HG03565 (cell line): Measurements from ENCODE around the gene POFUT2.
"Not testable (repeated sequence)": the region's sequence is repeated elsewhere in the genome, so short reads cannot be mapped to it uniquely, and the experiment has no call there.

Experiments used
- ATAC-seq: cut with Tn5 transposase; IDR thresholded peaks from one replicate; pipeline ENCODE4 v1.9.1; 2021; ENCODE audit warnings: mild to moderate bottlenecking, moderate library complexity; ENCODE audit not compliant: unreplicated experiment

The POFUT2 gene

DNA sequence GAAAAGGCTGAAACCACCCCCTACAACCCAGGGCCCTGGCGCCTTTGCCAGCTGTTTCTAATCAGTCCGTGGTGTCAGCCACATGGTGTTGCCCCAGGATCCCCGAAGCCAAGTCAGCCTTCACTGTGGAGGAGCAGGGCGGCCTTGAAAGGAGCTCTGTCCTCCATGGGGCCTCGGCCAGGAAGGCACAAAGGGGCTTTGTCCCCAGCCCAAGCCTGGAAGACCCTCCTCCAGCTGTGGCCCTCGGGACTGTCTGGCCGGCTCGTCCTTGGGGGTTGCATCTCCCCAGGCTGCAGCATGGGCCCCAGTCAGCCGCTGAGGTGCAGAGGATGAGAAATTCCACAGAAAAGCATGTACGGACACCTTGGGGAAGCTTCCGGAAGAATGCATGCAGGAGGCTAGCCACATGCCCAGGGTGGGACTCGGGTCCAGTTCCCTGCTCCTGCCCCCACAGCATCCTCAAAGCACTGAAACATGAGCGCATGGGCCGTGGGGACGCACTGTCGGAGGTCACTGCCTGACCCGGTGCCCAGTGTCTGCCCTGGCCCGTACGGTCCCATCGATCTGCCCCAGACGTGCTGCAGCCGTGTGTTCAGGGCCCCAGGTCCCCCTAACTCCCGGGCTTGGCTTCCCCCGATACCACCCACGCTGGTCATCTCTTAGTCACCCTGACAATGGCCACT, 38.6 kb upstream of the POFUT2 start:
- ATAC-seq, result no peak

DNA sequence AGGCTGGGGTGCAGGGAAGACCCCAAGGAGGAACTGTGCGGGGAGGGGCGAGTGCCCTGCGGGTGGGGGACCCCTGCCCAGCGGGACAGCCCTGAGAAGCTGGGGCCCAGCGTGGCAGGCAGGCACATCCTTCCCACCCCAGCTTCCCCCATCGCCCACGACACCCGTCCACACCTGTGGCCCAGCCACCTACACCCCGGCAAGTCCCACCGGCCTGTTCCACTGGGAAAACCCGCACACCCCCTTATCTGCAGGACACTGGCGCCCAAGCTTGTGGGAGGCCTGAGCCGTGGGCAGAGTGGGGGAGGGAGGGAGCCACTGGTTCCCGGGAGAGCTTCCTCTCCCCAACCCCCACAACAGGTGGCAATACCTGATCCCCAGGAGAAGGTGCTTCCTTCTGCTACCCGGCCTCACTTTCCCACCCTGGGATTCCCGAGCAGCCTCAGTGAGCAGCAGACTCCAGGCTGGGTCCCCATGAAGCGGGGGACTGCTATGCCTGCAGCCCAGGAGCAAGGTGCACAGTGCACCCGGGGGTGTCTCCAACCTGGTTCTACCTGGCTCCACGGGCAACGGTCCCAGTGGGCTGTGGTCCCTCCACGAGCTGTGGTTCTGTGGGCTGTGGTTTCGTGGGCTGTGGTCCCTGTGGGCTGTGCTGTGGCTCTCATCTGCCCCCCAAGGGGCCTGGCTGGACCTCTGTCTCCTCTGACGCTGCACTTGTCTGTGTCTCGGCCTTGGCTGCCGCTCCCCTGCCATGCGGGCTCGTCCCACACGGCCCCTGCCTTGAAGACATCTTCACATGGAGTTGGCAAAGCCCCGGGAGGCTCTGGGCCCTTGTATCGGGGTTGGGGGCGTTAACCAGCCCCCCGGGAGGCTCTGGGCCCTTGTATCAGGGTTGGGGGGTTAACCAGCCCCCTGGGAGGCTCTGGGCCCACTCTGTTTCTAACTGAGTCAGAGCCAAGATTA, 37.8 kb upstream of the POFUT2 start:
- ATAC-seq, result no peak

DNA sequence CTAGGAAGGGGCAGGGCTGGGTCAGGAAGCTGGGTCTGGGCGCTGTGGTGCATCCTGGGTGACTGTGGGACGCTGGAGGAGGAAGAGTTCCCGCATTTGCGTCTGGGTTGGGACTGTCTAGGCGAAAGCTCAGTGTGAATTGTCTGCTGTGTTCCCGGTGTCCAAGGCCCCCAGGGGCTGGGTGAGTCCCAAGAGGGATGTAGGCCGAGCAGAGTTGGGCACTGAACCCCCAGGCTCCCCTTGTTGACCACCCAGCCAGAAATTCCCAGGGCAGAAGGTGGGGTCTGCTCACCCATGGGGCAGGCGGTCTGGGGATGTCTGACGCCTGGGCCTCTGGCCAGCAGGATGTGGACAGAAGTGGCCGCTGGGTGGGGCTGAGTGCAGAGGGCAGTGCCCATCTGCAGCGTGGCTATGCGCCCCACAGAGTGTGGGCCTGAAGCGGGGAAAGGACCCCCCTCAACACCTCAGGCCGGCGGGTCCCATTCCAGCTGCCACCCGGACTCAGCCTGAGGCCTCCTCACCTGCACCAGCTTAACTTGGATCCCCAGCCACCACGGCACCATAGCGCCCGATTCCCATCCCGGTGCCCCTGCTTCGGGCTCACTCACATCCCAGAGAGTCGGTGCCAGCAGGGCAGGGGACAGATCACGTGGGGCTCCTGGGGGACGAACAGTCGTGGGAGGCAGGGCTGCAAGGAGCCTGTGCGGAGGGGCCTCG, 37.0 kb upstream of the POFUT2 start:
- ATAC-seq, result no peak

DNA sequence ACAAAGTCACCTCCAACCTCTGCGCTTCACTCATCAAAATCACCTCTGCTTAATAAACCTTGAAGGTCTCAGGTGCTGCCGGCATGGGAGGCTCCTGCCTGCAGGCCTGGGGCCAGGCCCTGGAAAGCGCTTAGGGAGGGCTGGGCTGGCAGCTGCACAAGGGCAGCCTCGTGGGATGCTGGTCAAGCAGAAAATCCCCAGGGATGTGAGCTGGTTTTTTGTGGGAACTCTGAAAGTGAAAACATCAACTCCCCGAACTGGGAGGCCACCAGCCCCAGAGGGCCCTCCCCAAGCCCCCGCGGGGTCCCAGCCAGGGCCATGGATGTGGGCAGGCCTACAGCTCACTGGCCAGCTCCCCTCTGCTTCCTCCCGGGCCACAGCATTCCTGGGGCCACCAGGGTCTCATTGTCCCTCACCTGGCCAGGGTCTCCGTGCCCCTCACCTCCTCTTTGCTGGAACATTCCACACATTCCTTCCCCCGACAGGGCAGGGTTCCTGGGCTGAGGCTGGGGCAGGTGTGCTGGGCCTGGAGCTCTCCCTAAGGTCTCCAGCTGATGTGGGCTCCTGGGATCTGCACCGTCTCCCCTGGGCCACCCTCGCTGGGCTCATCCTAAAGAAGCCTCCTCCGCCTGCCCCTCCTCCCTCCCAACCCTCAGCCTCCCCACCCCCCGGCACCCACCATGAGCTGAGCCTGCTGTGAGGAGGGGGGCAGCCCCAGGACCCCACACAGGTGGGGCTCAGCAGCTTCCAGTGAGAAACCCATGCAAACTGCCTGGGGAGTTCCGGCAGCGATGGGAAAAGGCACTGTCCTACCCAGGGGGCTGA, 36.0 kb upstream of the POFUT2 start:
- no peak for ATAC-seq

DNA sequence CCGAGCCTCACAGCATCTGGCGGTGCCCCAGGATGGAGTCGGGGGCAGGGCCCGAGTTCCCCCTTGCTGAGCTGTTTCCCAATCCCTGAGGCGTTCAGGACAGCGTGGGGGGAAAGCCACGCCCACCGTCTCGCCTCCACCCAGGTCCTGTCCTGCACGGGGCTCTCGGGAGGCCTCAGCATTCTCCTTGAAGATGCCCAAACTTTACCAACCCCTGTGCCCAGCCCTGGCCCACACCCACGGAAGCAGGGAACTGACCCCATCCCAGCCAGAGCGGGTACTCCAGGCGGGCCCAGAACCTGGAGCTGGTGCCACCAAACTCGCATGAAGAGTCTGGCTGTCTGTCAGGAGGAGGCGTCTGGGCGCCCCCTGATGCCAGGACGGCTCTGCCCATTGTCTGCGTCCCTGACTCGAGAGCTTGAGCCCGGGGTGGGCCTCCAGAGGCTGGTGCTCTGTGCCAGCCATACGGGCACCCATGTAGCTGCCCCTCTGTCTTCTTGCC, 35.3 kb upstream of the POFUT2 start:
- ATAC-seq, result no peak

DNA sequence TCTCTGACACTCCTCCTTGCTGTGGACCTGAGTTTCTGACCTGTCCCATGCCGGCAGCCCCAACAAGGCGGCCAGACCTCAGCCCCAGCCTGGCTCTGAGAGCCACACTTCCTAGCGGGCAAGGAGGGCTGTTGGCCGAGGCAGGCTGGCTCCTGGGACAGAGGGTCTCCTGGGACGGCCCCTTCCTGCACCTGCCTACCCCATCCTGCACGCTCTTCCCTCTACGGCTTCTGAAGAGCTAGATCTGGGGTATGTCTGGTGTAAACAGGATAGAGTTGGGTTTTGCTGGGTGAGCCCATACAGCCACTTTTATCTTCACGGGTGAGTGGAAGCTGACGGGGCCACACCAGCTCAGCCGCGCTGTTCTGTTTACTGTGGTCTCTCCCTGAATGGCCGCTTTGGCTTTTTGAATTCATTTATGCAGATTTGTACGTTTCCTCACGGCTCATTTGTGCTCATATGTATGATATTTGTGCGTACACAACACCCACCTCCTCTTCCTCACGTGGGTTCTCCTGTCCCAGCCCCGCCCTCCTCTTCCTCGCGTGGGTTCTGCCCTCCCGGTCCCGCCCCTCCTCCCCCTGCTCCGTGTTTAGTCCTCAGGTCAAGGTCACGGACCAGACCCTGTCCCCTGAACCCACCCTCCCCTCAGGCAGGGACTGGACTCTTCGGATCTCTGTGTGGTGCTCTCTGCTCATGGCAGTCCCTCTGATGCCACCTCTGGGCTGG, 34.7 kb upstream of the POFUT2 start:
- no peak for ATAC-seq

DNA sequence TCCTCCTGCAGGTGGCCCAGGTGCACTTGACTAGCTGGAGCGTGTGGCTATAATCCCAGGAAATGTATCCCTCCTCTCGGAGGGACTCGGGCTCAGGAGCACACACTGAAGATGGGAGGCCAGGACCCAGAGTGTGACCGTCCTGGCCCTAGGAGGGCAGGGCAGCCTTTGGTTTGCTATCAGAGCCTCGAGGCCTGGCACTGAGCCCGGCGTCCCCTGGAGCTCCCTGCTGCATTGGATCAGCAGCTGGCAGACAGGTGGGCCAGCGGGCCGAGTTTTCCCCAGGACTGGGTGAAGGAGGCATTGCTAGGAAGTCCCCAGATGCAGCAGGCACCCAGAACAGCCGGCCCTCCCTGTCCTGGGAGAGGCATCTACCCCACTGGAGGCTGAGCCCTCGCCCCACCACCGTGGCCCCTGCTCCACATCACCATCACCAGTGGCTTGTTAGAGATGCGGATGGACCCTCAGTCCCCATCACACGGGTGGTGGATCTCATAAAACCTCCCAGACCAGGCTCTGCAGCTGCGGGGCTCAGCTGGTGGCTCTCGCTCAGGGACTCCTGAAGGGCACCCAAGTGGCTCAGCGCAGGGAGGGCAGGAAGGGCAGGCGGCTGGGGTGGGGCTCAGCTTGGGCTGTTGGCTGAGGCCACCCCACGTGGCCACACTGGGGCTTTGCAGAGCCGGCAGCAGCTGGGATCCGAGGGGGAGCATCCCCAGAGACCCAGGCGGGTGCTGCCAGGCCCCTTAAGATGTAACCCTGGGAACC, 32.7 kb upstream of the POFUT2 start:
- ATAC-seq, result no peak

DNA sequence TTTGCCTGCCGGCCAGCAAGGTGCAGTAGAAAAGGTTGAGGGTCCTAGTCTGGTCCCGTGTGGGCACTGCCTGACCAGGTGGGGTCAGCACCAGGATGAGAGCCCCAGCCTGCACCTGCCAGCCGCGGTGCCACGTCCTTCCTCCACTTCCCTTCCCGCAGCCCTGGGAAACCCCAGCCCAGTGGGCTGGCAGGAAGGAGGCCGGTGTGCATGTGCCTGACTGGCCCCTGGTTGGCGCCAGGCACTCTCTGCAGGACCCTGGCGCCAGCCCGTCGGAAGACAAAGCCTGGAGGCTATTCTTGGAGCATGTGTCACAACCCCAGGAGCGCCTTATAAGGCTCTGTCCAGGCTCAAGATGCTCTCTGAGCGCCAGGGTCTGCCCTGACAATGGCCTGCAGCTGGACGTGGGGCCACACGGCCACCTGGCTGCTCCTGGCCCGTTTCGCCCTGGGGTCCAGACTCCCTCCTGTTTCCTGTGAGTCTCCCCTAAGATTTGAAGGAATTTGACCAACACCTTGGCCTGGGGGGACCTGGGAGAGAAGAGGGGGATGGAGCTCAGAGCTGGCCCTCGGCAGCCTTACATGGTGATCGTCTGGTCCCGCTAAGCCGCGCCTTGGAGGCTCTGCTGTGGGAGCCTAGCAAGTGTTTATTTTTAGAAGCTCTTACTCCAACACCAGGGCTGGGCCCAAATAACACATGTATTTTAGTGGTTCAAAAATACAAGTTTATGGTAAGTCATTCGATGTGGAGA, 31.9 kb upstream of the POFUT2 start:
- no peak for ATAC-seq

DNA sequence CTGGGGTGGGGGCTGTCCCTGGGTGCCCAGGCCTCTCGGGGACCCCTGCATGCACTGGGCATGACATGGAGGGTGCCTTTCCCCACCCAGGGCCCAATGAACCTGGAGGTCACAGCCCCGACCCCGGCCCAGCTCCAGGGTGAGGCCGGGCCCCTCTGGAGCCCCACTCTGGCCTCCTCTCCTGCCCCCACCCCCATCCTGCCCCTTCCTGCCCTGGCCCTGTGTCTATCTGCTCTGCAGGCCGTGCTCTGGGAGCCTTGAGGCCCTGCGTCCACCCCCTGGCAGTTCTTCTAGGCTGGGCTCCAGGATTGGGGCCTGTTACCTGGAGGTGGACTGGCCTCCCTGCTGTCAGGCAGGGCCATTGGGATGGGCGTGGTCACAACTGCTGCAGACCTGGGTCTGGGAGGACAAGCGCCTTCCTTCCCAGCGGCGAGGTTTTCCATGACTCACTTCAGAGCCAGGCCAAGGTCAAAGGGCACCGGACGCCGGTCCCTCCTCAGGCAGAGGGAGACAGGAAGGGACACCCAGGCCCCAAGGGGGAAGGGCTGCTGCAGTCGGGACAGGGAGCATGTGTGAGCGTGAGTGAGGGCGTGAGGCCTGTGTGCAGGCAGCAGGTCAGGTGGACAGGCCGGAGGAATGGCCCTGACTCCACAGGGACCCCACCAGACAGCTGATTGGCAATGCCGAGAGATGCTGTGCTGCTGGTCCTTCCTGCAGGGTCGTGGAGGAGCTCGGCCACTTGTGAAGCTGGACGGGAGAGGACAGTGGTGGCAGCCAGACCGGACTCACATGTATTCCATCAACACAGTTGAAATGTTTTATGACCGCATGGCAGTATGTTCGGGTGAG, 31.1 kb upstream of the POFUT2 start:
- ATAC-seq, result no peak

DNA sequence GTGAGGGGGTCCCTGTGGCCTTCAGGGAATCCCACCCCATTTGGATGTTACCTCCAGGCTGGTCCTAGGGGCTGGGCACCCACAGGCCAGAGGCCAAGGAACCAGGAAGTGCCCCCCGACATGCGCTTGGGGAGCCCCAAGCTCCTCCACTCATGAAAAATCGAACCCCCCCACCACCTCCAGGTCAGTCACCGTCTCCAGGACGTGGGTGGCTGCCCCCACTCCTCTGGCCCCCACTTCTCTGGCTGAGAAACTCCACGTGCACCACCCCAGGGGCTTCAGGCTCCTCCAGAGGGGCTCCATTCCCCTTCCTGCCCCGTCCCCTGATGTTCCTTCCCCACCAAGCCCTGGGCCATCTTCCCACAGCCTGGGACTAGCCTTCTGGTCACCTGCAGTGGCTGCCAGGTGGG, 30.5 kb upstream of the POFUT2 start:
- no peak for ATAC-seq

DNA sequence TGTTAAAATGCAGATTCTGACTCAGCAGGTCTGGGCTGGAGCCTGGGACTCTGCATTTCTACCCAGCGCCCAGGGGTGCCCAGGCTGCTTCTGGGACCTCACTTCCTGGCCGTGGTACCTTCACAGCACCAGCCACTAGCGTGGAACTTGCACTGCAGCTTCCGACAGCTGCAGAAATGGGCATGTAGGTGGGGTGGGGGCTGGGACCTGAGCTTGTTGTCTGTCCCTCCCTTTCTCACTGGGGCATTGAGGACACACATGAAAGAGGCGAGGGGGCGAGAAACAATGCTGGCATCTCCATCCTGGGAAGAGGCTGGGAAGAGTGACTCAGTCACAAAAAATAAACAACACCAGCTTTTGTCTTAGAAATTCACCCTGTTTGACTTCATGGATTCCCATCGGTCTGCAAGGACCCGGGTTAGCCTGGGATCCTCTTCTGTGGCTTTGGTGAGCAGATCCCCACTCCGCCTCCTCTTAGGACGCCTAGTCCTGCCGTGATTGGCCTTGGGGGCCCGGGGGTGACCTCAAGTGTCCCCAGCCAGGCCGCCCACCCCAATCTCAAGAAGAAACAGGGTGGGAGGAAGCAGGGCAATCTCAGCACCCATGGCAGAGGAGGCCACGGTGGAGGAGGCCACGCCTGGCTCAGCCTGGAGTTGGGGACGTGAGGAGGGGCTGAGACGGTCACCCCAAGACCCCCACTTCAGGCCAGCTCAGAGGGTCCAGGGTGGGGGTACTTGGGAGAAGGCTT, 29.9 kb upstream of the POFUT2 start:
- ATAC-seq, result no peak

DNA sequence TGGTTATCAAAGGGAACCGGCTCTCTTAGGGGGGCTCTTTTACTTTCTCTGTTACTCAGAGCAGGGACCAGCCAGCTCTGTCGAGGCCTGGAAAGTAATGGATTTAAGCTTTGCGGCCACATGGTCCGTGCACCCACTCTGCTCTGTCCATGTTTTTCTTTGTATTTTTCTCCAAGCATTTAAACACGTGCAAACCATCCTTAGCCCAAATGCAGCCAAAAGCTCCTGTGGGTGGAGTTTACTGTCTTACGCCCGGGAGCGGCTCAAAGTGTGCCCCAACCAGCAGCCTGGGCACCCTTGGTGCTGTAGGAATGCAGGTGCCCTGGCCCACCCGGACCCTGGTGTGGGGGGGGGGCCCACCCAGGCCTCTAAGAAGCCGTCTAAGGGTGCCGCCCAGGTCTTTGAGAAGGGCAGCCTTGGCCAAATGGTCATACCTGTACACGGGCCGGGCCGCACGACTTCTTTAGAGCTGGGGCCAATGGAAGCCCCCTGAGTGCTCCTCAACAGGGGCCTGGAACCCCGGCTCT, 29.2 kb upstream of the POFUT2 start:
- ATAC-seq, result no peak

DNA sequence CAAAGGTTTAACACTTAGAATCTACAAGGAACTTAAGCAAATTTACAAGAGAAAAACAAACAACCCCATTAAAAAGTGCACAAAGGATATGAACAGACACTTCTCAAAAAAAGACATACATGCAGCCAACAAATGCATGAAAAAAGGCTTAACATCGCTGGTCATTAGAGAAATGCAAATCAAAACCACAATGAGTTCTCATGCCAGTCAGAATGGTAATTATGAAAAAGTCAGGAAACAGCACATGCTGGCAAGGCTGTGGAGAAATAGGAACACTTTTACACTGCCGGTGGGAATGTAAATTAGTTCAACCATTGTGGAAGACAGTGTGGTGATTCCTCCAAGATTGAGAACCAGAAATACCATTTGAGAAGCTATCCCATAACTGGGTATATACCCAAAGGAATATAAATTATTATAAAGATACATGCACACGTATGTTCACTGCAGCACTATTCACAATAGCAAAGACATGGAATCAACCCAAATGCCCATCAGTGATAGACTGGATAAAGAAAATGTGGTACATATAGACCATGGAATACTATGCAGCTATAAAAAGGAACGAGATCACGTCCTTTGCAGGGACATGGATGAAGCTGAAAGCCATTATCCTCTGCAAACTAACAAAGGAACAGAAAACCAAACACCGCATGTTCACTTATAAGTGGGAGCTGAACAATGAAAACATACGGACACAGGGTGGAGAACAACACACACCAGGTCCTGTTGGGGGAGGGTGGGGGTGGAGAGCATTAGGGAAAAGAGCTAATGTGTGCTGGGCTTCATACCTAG, 28.2 kb upstream of the POFUT2 start:
- not testable (repeated sequence) for ATAC-seq

DNA sequence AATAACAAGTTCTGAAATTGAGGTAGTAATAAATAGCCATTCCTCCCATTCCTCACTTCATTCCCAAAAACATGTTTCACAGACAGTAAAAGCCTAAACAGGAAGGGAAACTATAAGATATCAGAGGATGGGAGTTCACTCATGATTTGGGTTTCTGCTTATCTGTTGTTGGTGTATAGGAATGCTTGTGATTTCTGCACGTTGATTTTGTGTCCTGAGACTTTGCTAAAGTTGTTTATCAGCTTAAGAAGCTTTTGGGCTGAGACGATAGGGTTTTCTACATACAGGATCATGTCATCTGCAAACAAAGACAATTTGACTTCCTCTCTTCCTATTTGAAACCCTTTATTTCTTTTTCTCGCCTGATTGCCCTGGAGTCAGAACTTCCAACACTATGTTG, 26.0 kb upstream of the POFUT2 start:
- ATAC-seq, result no peak

DNA sequence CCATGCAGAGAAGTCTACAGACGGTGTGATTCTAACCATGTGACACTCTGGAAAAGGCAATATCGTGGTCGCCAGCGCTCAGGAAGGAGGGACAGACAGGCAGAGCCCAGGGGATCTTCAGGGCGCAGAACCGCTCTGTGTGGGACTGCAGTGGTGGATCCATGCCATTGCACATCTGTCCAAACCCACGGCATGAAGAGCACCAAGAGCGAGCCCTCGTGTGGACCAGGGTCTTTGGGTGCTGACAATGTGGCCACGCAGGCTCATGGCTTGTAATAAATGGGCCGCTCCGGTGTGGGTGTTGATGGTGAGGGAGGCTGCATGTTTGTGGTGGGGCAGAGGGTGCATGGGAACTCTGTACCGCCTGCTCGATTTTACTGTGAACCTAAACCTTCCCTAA, 25.3 kb upstream of the POFUT2 start:
- no peak for ATAC-seq

DNA sequence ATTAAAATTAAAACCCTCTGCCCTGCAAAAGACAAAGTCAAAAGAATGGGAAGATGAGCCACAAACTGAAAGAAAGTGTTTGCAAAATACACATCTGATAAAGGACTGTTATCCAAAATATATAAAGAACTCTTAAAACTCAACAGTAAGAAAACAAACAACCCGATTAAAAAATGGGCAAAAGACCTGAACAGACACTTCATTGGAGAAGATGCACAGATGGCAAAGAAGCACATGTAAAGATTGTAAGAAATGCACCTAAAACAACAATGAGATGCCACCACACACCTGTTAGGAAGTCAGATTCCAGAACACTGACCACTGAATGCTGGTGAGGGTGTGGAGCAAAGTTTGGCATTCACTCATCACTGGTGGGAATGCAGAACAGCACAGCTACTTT, 24.6 kb upstream of the POFUT2 start:
- no peak for ATAC-seq
